Motor neuron (in vitro differentiated cells): ENCODE data around the gene KIF3A. TPM values are rescaled to one million over a fixed set of nuclear protein-coding genes. Genes with fewer than 3 reads are reported as not detected.
A peak's percentile ranks its signal among the peaks of the same experiment; 100 is the strongest.

Experiments
- ATAC-seq, 8 experiments: fragments of 200-7000 bp; cut with Tn5 transposase; replicated peaks in 6 of 8; 2 replicates each; pipeline ENCODE4 v1.8.0; 2021; ENCODE audit warnings: mild to moderate bottlenecking in 8 of 8, moderate library complexity in 8 of 8
- H3K27ac ChIP-seq, 2 donors: fragments of 250-450 bp; sonication (Bioruptor Pico); 2 replicates each; pipeline ENCODE4 v1.9.0; 2021; ENCODE audit warnings: antibody characterized with exemption in 2 of 2, mild to moderate bottlenecking in 2 of 2, moderate library complexity in 1 of 2
- H3K4me1 ChIP-seq, 2 donors: fragments of 250-450 bp; sonication (Bioruptor Pico); replicated peaks in 1 of 2; 2 replicates each; pipeline ENCODE4 v1.6.1; 2021; ENCODE audit warnings: antibody characterized with exemption in 2 of 2, mild to moderate bottlenecking in 2 of 2, moderate library complexity in 1 of 2
- H3K4me3 ChIP-seq, 5 donors: fragments of 250-450 bp; sonication (Bioruptor Pico); 2 replicates each; pipeline ENCODE4 v1.9.0; 2021; ENCODE audit warnings: antibody characterized with exemption in 5 of 5, mild to moderate bottlenecking in 5 of 5, moderate library complexity in 4 of 5
- WGBS, 10 experiments: fragments of 450-650 bp; shearing (Covaris generic); methylation state at CpG; one replicate each; pipeline ENCODE4 v1.0.0; 2022; 5-methylcytosine and 5-hydroxymethylcytosine counted together
- in situ Hi-C, 9 experiments: fragments of 400-800 bp; cut with MboI; loops; one replicate each; pipeline ENCODE4 v1.15.0; 2021; ENCODE audit warnings: low sequenced_read_pairs in 9 of 9, low pct_unique_long_range_greater_than_20kb in 2 of 9; ENCODE audit not compliant: unreplicated experiment in 9 of 9
- total RNA-seq, 8 experiments: library from RNA; unstranded; fragments of 300-600 nt; gene quantifications; 2 replicates each; pipeline versions ENCODE4 v1.2.3 to v1.2.4, GENCODE V29; 2022

The KIF3A gene
- total RNA-seq, 8 experiments from 2014 or later = 11.1 to 65.8 (median 41.6) TPM

- Histone ChIP-seq H3K4me3 (peak overlapping the region; percentile 22 to 29 (median 26)), H3K4me1 (peaks cover 4 to 6% of the 10 kb centered on the region in 2 donors), H3K27ac (no peak overlapping the region)
- WGBS, 10 experiments = 0 to 72% (median 46%) methylated on average over 2 to 6 of the region's 92 CpGs; no CpG with 5 or more reads in 5 of the 10 experiments
- in situ Hi-C loops = loop anchor here in 1 of 9 experiments (25.0 kb wide), 1 partner anchor 156 kb away; the partner anchor contains the start of gene SOWAHA
- ATAC-seq = peak; percentile 41 to 87 (median 76)
Measured at GRCh38 chr5:132655821-132656773, 81.2 kb downstream of the KIF3A start.

- Histone ChIP-seq H3K4me1 (peaks cover 0 to 4% of the 10 kb centered on the region in 2 donors), H3K27ac (no peak overlapping the region), H3K4me3 (no peak overlapping the region)
- peak in 3 of 8 experiments; percentile 36 to 68 (median 58) for ATAC-seq
- in situ Hi-C loops = loop anchor here in 1 of 9 experiments (25.0 kb wide), 1 partner anchor 159 kb away; the partner anchor contains the start of gene SOWAHA
- 0 to 67% (median 21%) methylated on average over 1 to 6 of the region's 7 CpGs; no CpG with 5 or more reads in 1 of the 10 experiments for WGBS, 10 experiments
Measured at GRCh38 chr5:132653716-132654115, 83.6 kb downstream of the KIF3A start.

DNA sequence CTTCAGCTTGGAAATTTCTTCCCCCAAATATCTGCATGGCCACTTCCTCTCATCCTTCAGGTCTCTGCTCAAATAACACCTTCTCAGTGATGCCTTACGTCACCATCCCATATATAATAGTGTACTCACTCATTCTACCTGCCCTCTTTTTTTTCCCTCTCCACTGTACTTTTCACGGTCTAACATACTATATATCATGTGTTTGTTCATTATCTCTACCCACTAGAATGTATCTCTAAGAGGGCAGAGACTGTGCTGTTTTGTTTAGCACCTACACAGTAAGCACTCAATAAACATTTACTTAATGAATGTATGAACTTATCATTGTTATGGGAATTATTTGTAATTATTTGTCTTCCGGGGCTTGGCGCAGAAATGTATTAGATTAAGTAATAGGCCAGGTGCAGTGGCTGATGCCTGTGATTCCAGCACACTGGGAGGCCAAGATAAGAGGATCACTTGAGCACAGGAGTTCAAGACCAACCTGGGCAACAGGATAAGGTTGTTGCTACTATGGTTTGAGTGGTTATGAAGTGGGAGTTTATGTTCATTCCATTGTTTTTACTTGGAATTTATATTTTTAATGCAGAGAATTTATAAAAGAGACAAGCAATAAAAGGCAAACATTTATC, 85.4 kb downstream of the KIF3A start:
- Histone ChIP-seq H3K4me3 (no peak overlapping the region), H3K4me1 (peaks cover 0 to 4% of the 10 kb centered on the region in 2 donors), H3K27ac (no peak overlapping the region)
- in situ Hi-C loops = loop anchor here in 1 of 9 experiments (25.0 kb wide), 1 partner anchor 160 kb away; the partner anchor contains the start of gene SOWAHA
- ATAC-seq = no peak
- 63 to 100% (median 87%) methylated on average over 1 to 4 of the region's 4 CpGs; no CpG with 5 or more reads in 2 of the 10 experiments for WGBS, 10 experiments

- Histone ChIP-seq H3K4me3 (no peak overlapping the region), H3K4me1 (no peaks in the 10 kb centered on the region), H3K27ac (no peak overlapping the region)
- in situ Hi-C loops = no loop called here
- no peak for ATAC-seq
- WGBS, 10 experiments = 83 to 100% (median 95%) methylated on average over 1 of the region's 1 CpG; no CpG with 5 or more reads in 1 of the 10 experiments
Measured at GRCh38 chr5:132648355-132648754, 89.0 kb downstream of the KIF3A start.

- Histone ChIP-seq H3K27ac (no peak overlapping the region), H3K4me1 (no peaks in the 10 kb centered on the region), H3K4me3 (no peak overlapping the region)
- WGBS, 10 experiments = 60 to 100% (median 80%) methylated on average over 1 of the region's 2 CpGs; no CpG with 5 or more reads in 5 of the 10 experiments
- in situ Hi-C loops = no loop called here
- ATAC-seq = no peak
Measured at GRCh38 chr5:132647473-132647872, 89.9 kb downstream of the KIF3A start.

DNA sequence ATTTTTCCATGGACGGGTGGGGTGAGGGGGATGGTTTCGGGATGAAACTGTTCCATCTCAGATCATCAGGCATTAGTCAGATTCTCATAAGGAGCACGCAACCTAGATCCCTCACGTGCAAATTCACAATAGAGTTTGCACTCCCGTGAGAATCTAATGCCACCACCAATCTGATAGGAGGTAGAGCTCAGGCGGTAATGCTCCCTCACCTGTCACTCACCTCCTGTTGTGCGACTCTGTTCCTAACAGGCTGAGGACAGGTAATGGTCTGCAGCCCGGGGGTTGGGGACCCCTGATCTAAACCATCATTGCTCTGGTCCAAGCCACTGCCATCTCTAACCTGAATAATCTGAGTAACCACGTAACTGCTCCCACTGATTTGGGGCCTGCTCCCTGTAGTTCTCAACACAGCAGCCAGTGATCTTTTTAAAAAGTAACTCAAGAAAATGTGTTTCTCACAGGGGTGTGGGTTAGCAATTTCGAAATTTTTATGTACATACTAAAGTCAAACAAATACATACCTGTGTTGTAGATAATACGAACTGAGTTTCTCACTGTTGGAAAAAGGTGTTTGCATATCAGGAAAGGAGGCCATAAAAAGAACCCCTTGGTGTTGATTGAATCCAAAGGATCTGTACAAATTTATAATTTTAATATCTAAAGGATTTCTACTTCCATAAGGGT, 90.6 kb downstream of the KIF3A start:
- 61 to 97% (median 88%) methylated on average over 3 to 7 of the region's 11 CpGs; no CpG with 5 or more reads in 2 of the 10 experiments for WGBS, 10 experiments
- Histone ChIP-seq H3K4me1 (no peaks in the 10 kb centered on the region), H3K4me3 (no peak overlapping the region), H3K27ac (no peak overlapping the region)
- ATAC-seq = no peak
- in situ Hi-C loops = no loop called here

- in situ Hi-C loops = no loop called here
- H3K27ac ChIP-seq = no peak overlapping the region
- ATAC-seq = no peak
- no peak overlapping the region for H3K4me3 ChIP-seq
- H3K4me1 ChIP-seq = no peaks in the 10 kb centered on the region
Measured at GRCh38 chr5:132644177-132644576, 93.2 kb downstream of the KIF3A start.

Other genes with a start within 250 kb of the KIF3A start
- gene IRF1, start 246.8 kb downstream of the KIF3A start, total RNA-seq = 10 to 100 TPM in 4 of 8 experiments, 1 to 10 TPM in 4; 1.4 to 29.2 (median 9.0) TPM
- gene IL5, start 194.0 kb downstream of the KIF3A start, total RNA-seq = 1 to 10 TPM in 1 of 8 experiments, under 1 TPM in 1, not detected in 6; 0.33 to 2.7 TPM
- gene RAD50, start 180.6 kb downstream of the KIF3A start, total RNA-seq = 10 to 100 TPM in 7 of 8 experiments, 1 to 10 TPM in 1; 9.9 to 66.4 (median 16.1) TPM
- 1 to 10 TPM in 1 of 8 experiments, under 1 TPM in 3, not detected in 4; 0.14 to 1.1 (median 0.37) TPM for gene IL13, start 79.4 kb downstream of the KIF3A start, total RNA-seq
- not detected for gene IL4, start 63.6 kb downstream of the KIF3A start, total RNA-seq
- gene CCNI2, start 9.9 kb upstream of the KIF3A start, total RNA-seq = 1 to 10 TPM in 6 of 8 experiments, under 1 TPM in 2; 0.27 to 7.0 (median 3.8) TPM
- 10 to 100 TPM; 22.9 to 59.2 (median 33.4) TPM for gene SEPTIN8, start 39.7 kb upstream of the KIF3A start, total RNA-seq
- gene SOWAHA, start 75.8 kb upstream of the KIF3A start, total RNA-seq = 1 to 10 TPM in 2 of 8 experiments, under 1 TPM in 4, not detected in 2; 0.14 to 2.5 (median 0.42) TPM
- gene SHROOM1, start 93.1 kb upstream of the KIF3A start, total RNA-seq = 10 to 100 TPM in 1 of 8 experiments, 1 to 10 TPM in 4, under 1 TPM in 3; 0.52 to 11.6 (median 2.2) TPM
- 1 to 10 TPM in 4 of 8 experiments, under 1 TPM in 4; 0.49 to 3.0 (median 1.1) TPM for gene GDF9, start 128.9 kb upstream of the KIF3A start, total RNA-seq
- 100 to 1,000 TPM; 296 to 572 (median 395) TPM for gene UQCRQ, start 129.1 kb upstream of the KIF3A start, total RNA-seq
- gene LEAP2, start 136.1 kb upstream of the KIF3A start, total RNA-seq = 10 to 100 TPM in 1 of 8 experiments, 1 to 10 TPM in 7; 1.7 to 10.7 (median 3.6) TPM
- gene AFF4, start 226.1 kb upstream of the KIF3A start, total RNA-seq = 100 to 1,000 TPM in 1 of 8 experiments, 10 to 100 TPM in 7; 43.0 to 102 (median 67.3) TPM